WTC11 (cell line): ENCODE measurements around the gene TATDN3.

Experiments
- ATF2 ChIP-seq: sonication (generic); formaldehyde crosslinking; IDR thresholded peaks from 2 replicates; pipeline ENCODE4 v1.8.1; 2022; ENCODE audit warnings: low read depth, missing genetic modification reagents, borderline replicate concordance
- CBFB ChIP-seq: sonication (generic); formaldehyde crosslinking; IDR thresholded peaks from 2 replicates; pipeline ENCODE4 v1.8.1; 2022; ENCODE audit warnings: mild to moderate bottlenecking, low read depth, missing genetic modification reagents
- E2F4 ChIP-seq: sonication (generic); formaldehyde crosslinking; IDR thresholded peaks from 2 replicates; pipeline ENCODE4 v1.8.1; 2022; ENCODE audit warnings: low read depth, mild to moderate bottlenecking, moderate library complexity, missing genetic modification reagents, borderline replicate concordance
- FOXJ3 ChIP-seq: sonication (generic); formaldehyde crosslinking; IDR thresholded peaks from 2 replicates; pipeline ENCODE4 v1.9.0; 2021; ENCODE audit warnings: missing genetic modification reagents, mild to moderate bottlenecking, borderline replicate concordance
- FOXP4 ChIP-seq: sonication (generic); formaldehyde crosslinking; IDR thresholded peaks from 2 replicates; pipeline ENCODE4 v1.8.0; 2022; ENCODE audit warnings: mild to moderate bottlenecking, missing genetic modification reagents
- MAX ChIP-seq: sonication (generic); formaldehyde crosslinking; IDR thresholded peaks from 2 replicates; pipeline ENCODE4 v1.8.0; 2022; ENCODE audit warnings: mild to moderate bottlenecking, missing genetic modification reagents
- PREB ChIP-seq: sonication (generic); formaldehyde crosslinking; IDR thresholded peaks from 2 replicates; pipeline ENCODE4 v1.8.1; 2022; ENCODE audit warnings: mild to moderate bottlenecking, missing genetic modification reagents, moderate library complexity, borderline replicate concordance
- SP1 ChIP-seq: sonication (generic); formaldehyde crosslinking; conservative IDR thresholded peaks from 2 replicates; pipeline ENCODE4 v1.8.1; 2022; ENCODE audit warnings: missing genetic modification reagents
- TF ChIP-seq, protein P1 (sequence below): fragments of 200-600 bp; IDR thresholded peaks from 2 replicates; pipeline ENCODE4 v1.8.0; 2022; ENCODE audit warnings: antibody characterized with exemption
- TF ChIP-seq, protein P2 (sequence below): fragments of 250-450 bp; sonication (Bioruptor Pico); IDR thresholded peaks from 2 replicates; pipeline ENCODE4 v1.9.0; 2021; ENCODE audit warnings: moderate library complexity, mild to moderate bottlenecking, inconsistent platforms, borderline replicate concordance
- TF ChIP-seq, protein P3 (sequence below): sonication (generic); formaldehyde crosslinking; IDR thresholded peaks from 2 replicates; pipeline ENCODE4 v1.8.0; 2023; ENCODE audit warnings: missing genetic modification reagents, mild to moderate bottlenecking, borderline replicate concordance

- TF ChIP-seq MAX (CRISPR knock-in tag): no peak
- TF ChIP-seq, protein P1, sequence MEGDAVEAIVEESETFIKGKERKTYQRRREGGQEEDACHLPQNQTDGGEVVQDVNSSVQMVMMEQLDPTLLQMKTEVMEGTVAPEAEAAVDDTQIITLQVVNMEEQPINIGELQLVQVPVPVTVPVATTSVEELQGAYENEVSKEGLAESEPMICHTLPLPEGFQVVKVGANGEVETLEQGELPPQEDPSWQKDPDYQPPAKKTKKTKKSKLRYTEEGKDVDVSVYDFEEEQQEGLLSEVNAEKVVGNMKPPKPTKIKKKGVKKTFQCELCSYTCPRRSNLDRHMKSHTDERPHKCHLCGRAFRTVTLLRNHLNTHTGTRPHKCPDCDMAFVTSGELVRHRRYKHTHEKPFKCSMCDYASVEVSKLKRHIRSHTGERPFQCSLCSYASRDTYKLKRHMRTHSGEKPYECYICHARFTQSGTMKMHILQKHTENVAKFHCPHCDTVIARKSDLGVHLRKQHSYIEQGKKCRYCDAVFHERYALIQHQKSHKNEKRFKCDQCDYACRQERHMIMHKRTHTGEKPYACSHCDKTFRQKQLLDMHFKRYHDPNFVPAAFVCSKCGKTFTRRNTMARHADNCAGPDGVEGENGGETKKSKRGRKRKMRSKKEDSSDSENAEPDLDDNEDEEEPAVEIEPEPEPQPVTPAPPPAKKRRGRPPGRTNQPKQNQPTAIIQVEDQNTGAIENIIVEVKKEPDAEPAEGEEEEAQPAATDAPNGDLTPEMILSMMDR: no peak
- no peak for TF ChIP-seq PREB (CRISPR knock-in tag)
- no peak for TF ChIP-seq FOXJ3 (CRISPR knock-in tag)
- no peak for TF ChIP-seq ATF2 (CRISPR knock-in tag)
- no peak for TF ChIP-seq SP1 (CRISPR knock-in tag)
- TF ChIP-seq CBFB (CRISPR knock-in tag): no peak
- TF ChIP-seq, protein P2, sequence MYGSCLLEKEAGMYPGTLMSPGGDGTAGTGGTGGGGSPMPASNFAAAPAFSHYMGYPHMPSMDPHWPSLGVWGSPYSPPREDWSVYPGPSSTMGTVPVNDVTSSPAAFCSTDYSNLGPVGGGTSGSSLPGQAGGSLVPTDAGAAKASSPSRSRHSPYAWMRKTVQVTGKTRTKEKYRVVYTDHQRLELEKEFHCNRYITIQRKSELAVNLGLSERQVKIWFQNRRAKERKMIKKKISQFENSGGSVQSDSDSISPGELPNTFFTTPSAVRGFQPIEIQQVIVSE (CRISPR knock-in tag): no peak
- no peak for TF ChIP-seq FOXP4
- no peak for TF ChIP-seq E2F4 (CRISPR knock-in tag)
- TF ChIP-seq, protein P3, sequence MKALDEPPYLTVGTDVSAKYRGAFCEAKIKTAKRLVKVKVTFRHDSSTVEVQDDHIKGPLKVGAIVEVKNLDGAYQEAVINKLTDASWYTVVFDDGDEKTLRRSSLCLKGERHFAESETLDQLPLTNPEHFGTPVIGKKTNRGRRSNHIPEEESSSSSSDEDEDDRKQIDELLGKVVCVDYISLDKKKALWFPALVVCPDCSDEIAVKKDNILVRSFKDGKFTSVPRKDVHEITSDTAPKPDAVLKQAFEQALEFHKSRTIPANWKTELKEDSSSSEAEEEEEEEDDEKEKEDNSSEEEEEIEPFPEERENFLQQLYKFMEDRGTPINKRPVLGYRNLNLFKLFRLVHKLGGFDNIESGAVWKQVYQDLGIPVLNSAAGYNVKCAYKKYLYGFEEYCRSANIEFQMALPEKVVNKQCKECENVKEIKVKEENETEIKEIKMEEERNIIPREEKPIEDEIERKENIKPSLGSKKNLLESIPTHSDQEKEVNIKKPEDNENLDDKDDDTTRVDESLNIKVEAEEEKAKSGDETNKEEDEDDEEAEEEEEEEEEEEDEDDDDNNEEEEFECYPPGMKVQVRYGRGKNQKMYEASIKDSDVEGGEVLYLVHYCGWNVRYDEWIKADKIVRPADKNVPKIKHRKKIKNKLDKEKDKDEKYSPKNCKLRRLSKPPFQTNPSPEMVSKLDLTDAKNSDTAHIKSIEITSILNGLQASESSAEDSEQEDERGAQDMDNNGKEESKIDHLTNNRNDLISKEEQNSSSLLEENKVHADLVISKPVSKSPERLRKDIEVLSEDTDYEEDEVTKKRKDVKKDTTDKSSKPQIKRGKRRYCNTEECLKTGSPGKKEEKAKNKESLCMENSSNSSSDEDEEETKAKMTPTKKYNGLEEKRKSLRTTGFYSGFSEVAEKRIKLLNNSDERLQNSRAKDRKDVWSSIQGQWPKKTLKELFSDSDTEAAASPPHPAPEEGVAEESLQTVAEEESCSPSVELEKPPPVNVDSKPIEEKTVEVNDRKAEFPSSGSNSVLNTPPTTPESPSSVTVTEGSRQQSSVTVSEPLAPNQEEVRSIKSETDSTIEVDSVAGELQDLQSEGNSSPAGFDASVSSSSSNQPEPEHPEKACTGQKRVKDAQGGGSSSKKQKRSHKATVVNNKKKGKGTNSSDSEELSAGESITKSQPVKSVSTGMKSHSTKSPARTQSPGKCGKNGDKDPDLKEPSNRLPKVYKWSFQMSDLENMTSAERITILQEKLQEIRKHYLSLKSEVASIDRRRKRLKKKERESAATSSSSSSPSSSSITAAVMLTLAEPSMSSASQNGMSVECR: no peak
Measured at GRCh38 chr1:212862111-212862690, 70.5 kb downstream of the TATDN3 start.
